NAMALWA (cell line): ENCODE results near the gene WDR91.
"Not testable (repeated sequence)": the region's sequence is repeated elsewhere in the genome, so short reads cannot be mapped to it uniquely, and the experiment has no call there.

Source experiments
- DNase-seq: peaks from one replicate; pipeline ENCODE4 v3.0.0-alpha.2; 2015; ENCODE audit warnings: low spot score

The WDR91 gene

GRCh38 chr7:135178364-135178763 is 33.0 kb downstream of the WDR91 start:
- no peak for DNase-seq

DNA sequence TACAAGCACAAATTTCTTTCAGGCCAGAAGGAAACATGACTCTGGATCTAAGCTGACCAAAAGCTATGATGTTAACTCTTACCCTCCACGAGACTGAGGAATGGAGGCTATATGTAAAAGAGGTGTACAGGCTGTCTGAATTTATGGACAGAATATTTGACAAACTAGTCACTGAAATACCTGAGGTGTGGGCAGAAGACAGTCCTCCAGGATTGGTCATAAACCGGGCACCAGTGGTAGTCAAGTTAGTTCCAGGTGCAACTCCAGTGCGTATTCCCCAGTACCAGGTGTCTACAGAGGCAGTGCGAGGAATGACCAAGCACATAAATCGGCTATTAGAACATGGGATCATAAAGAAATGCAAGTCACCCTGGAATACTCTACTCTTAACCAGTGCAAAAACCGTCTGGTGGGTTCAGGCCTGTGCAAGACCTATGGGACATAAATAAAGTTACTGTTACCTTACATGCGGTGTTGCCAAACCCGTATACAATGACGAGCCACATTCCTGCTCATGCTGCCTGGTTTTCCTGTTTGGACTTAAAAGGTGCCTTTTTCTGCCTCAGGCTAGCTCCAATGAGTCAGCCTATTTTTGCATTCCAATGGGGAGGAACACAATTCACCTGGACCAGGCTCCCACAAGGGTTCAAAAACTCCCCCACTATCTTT is 34.2 kb downstream of the WDR91 start:
- no peak for DNase-seq

- no peak for DNase-seq
Observed at GRCh38 chr7:135175931-135176330, 35.4 kb downstream of the WDR91 start.

GRCh38 chr7:135174941-135175340 is 36.4 kb downstream of the WDR91 start:
- no peak for DNase-seq

DNA sequence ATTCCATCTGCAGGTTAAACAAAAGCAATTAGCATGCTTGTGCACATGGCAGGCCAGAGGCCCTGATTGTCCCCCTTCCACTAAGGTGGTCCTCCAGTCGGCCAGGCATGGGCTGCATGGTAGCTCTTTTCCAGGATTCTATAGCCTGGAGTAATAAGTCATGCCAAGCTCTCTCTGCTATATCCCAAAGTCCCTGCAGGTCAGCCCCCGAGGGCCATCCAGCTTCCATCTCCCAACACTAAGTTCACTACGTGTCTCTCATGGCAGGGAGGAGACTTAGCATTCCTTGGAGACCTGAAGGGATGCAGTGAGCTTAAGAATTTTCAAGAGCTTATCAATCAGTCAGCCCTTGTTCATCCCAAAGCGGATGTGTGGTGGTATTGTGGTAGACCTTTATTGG is 37.4 kb downstream of the WDR91 start:
- DNase-seq, result not testable (repeated sequence)

GRCh38 chr7:135171581-135172291 is 39.6 kb downstream of the WDR91 start:
- peak; percentile 21 for DNase-seq

GRCh38 chr7:135170998-135171481 is 40.3 kb downstream of the WDR91 start:
- not testable (repeated sequence) for DNase-seq

GRCh38 chr7:135170274-135170997 is 40.9 kb downstream of the WDR91 start, which contains the start of gene CYREN:
Gene CYREN (minus strand): TSS chr7:135170707. CDS start chr7:135168922, 1,785 bp downstream.
- DNase-seq, result peak; percentile 95

DNA sequence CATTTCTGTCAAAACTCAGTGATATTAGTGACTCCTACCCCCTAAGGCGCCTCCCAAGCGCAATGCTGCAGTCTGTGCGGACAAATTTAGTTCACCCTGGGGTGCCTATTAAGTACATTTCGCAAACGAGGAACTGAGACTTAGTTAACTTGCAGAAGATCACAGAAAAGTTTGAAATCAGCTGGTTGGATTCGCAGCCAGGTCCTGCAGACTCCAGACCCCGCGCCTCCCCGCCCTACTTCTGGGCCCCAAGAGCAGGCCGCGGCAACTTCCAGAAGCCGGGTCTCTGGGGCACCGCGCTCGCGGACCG is 41.4 kb downstream of the WDR91 start:
- DNase-seq, result peak; percentile 83

DNA sequence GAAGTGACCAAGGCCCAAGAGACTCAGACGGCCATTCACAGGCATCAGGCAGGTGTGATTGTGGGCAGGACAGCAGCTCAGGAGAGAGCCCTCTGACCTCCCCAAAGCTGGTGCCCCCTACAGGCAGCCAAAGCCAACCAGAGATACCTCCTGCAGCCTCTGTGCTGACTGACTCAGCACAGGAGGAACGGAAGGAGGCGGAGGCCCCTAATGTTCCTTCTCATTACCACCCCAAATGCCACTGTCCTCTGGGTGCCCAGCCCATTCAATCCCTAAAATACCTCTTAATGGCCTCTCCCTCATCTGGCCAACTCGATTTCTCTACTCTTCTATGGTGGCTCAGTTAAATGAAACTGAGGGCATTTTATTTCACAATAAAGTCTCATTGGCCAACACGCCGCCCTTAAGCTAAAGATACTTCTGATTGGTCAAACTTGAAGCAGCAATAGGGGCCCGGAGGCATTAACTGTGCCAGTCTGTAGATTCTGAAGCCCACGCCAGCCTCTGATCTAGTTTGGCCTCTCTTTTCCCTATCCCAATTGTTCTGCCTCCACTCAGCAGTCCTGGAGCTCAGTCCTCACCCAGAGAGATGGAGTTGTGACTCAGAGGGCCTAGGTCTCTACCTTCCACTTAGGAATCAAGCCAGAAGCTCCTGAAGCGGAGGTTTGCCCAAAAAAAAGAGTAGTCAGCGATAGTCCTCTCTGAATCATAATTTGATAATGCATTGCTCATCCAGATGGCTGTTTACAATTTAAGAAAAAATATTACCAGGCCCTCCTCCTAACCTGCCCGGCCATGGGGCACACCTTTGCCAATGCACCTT is 42.0 kb downstream of the WDR91 start:
- peak; percentile 80 for DNase-seq

- DNase-seq, result no peak
Observed at GRCh38 chr7:135168489-135169140, 42.7 kb downstream of the WDR91 start.

- no peak for DNase-seq
Observed at GRCh38 chr7:135168001-135168400, 43.3 kb downstream of the WDR91 start.

GRCh38 chr7:135167365-135167917 is 43.9 kb downstream of the WDR91 start:
- DNase-seq, result no peak

DNA sequence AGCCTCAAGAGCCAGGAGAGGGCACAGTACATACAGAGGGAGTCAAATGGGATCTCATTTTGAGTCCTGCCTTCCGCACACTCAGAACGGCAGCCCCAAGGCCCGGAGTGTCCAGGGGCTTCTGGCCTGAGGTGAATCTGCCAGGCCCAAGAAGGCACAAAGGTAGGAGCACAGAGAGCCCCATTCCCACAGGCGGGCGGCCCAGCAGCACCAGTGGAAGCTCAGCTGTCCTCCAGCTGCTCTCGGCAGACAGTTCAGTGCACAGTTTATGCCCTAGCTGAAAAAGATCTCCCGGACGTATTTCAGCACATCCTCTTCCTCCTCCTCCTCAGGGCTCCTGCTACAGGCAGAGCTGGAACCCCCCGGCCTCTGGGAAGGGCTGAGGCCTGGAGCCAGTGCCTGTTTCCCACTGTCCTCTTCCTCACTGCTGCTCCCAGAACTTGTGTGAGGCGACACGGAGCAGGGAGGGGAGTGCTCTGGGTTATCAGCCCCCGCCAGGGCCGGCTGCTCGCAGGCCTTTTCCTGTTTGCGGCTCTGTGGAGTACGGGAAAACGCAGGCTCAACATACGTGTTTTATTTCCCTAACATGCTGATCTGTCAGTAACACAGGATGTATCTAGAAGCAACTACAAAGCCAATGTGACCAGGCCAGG is 44.9 kb downstream of the WDR91 start:
- DNase-seq, result no peak

DNA sequence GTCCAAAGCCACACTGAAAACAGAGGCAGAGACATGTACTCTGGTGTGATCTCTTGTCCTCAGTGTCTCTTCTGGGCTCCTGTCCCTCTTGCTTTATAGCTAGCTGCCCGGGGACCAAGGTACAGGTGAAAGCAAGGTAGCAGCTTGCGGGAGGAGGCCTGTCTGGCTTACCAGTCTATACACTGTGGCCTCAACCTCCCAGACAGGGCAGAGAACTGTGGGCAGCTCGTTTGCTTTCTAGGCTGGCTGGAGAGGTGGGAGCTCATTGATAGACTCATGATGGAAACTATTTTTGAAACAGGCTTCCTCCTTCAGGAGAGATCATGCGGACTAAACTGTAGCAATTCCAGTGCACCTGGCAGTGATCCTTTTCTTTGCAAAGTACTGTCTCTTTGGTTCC is 45.5 kb downstream of the WDR91 start:
- DNase-seq, result no peak

- DNase-seq, result no peak
Observed at GRCh38 chr7:135164357-135165061, 46.8 kb downstream of the WDR91 start.

GRCh38 chr7:135162382-135163001 is 48.8 kb downstream of the WDR91 start:
- DNase-seq, result no peak

GRCh38 chr7:135161669-135162068 is 49.7 kb downstream of the WDR91 start:
- DNase-seq, result no peak

DNA sequence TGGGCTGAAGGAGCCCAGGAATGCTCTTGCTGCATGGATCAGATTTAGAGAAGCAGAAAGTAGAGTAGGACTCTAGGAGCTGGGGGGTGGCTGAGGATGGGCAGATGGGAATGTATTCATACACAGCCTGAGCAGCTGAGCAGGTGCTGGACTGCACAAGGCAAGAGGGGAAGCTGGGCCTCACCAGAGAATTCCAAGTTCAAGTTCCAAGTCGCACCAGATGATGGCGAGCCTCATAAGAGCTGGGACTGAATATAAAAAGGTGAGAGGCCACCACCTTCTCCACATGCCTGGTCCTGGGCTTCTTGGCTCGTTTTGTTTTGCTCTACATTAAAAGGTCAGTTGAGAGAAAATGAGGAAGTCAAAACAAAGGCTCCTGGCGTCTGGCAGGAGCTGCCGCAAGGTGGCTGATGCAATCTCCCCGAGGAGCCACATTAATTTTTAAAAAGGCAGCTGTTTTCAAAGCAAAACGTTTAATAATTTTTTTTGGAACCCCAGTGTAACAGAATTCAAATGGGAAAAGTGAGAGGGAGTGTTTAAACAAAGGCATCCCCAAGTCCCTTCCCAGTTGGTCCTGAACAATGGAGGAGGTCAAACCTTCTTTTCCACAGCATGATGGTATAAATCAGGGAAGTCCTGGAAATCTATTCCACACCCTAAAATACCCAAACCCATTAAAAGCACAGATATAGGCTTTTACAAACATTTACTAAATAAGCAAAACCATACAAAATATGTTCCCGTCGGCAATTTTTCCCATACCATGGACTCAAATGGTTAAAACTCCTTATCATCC is 50.3 kb downstream of the WDR91 start:
- peak; percentile 87 for DNase-seq
